Liver (tissue), 9 donors: ENCODE results near the gene GHDC. TPM values are rescaled to one million over a fixed set of nuclear protein-coding genes. Genes with fewer than 3 reads are reported as not detected.

Experiments used
- DNase-seq: peaks from one replicate; pipeline ENCODE4 v3.0.0-alpha.2; 2017; ENCODE audit warnings: low spot score
- H3K27ac ChIP-seq, 2 donors: one replicate each; pipeline ENCODE4 v1.7.0; 2013; ENCODE audit warnings: inconsistent platforms in 2 of 2, low read length in 2 of 2, control low read depth in 1 of 2, low read depth in 1 of 2, mild to moderate bottlenecking in 1 of 2
- H3K27me3 ChIP-seq, 4 donors: one replicate each; pipeline versions ENCODE4 v1.6.1 to v1.7.0; 2013; ENCODE audit warnings: low read length in 3 of 4, inconsistent platforms in 1 of 4, mild to moderate bottlenecking in 1 of 4, moderate library complexity in 1 of 4; ENCODE audit not compliant: control insufficient read depth in 4 of 4, insufficient read depth in 4 of 4
- H3K36me3 ChIP-seq, 4 donors: one replicate each; pipeline versions ENCODE4 v1.6.1 to v1.7.0; 2013; ENCODE audit warnings: low read length in 3 of 4, mild to moderate bottlenecking in 3 of 4, low read depth in 1 of 4, moderate library complexity in 1 of 4; ENCODE audit not compliant: control insufficient read depth in 4 of 4, insufficient read depth in 3 of 4
- H3K4me1 ChIP-seq, 4 donors: one replicate each; pipeline versions ENCODE4 v1.6.1 to v1.7.0; 2013; ENCODE audit warnings: low read length in 3 of 4, mild to moderate bottlenecking in 3 of 4, moderate library complexity in 1 of 4; ENCODE audit not compliant: control insufficient read depth in 4 of 4, insufficient read depth in 4 of 4
- H3K4me3 ChIP-seq, 3 donors: one replicate each; pipeline versions ENCODE4 v1.6.1 to v1.7.0; 2013; ENCODE audit warnings: low read length in 3 of 3, control low read depth in 1 of 3, low read depth in 1 of 3, mild to moderate bottlenecking in 1 of 3
- H3K9ac ChIP-seq, 2 donors: one replicate each; pipeline ENCODE4 v1.7.0; 2013; ENCODE audit warnings: low read length in 2 of 2, mild to moderate bottlenecking in 2 of 2, moderate library complexity in 2 of 2, control low read depth in 1 of 2, low read depth in 1 of 2
- H3K9me3 ChIP-seq, 4 donors: one replicate each; pipeline versions ENCODE4 v1.6.1 to v1.7.0; 2013; ENCODE audit warnings: low read length in 3 of 4; ENCODE audit not compliant: control insufficient read depth in 4 of 4
- EGR1 ChIP-seq, 2 donors: IDR thresholded peaks; 2 replicates each; pipeline ENCODE4 v1.6.1; 2016 to 2018; ENCODE audit warnings: antibody characterized with exemption in 2 of 2, low read depth in 2 of 2
- FOXA1 ChIP-seq: IDR thresholded peaks from 2 replicates; pipeline ENCODE4 v1.6.1; 2016; ENCODE audit warnings: antibody characterized with exemption
- FOXA2 ChIP-seq: IDR thresholded peaks from 2 replicates; pipeline ENCODE4 v1.6.1; 2016; ENCODE audit warnings: antibody characterized with exemption
- GABPA ChIP-seq, 2 donors: IDR thresholded peaks in 1 of 2; conservative IDR thresholded peaks in 1 of 2; 2 replicates each; pipeline ENCODE4 v1.6.1; 2016; ENCODE audit warnings: antibody characterized with exemption in 2 of 2, mild to moderate bottlenecking in 1 of 2, moderate library complexity in 1 of 2
- HNF4A ChIP-seq, 2 donors: conservative IDR thresholded peaks; 2 replicates each; pipeline ENCODE4 v1.6.1; 2016; ENCODE audit warnings: antibody characterized with exemption in 2 of 2, mild to moderate bottlenecking in 2 of 2
- HNF4G ChIP-seq: IDR thresholded peaks from 2 replicates; pipeline ENCODE4 v1.6.1; 2016; ENCODE audit warnings: antibody characterized with exemption
- JUND ChIP-seq, 2 donors: IDR thresholded peaks; 2 replicates each; pipeline ENCODE4 v1.6.1; 2016; ENCODE audit warnings: antibody characterized with exemption in 2 of 2
- NR2F2 ChIP-seq: IDR thresholded peaks from 2 replicates; pipeline ENCODE4 v1.6.1; 2016; ENCODE audit warnings: antibody characterized with exemption
- RAD21 ChIP-seq, 2 donors: IDR thresholded peaks; 2 replicates each; pipeline ENCODE4 v1.6.1; 2016; ENCODE audit warnings: antibody characterized with exemption in 2 of 2, mild to moderate bottlenecking in 2 of 2
- RXRA ChIP-seq, 2 donors: IDR thresholded peaks; 2 replicates each; pipeline ENCODE4 v1.6.1; 2017 to 2018; ENCODE audit warnings: antibody characterized with exemption in 2 of 2, mild to moderate bottlenecking in 1 of 2
- SP1 ChIP-seq: IDR thresholded peaks from 2 replicates; pipeline ENCODE4 v1.6.1; 2018; ENCODE audit warnings: antibody characterized with exemption, mild to moderate bottlenecking
- TAF1 ChIP-seq: conservative IDR thresholded peaks from 2 replicates; pipeline ENCODE4 v1.6.1; 2016; ENCODE audit warnings: antibody characterized with exemption, mild to moderate bottlenecking
- YY1 ChIP-seq: IDR thresholded peaks from 2 replicates; pipeline ENCODE4 v1.6.1; 2016; ENCODE audit warnings: antibody characterized with exemption, mild to moderate bottlenecking
- WGBS: extraction: QIAGEN DNeasy Blood & Tissue Kit; methylation state at CpG from one replicate; pipeline ENCODE4 v1.1.7; 2013; 5-methylcytosine and 5-hydroxymethylcytosine counted together
- polyA plus RNA-seq, 2 donors: library from polyadenylated mRNA; stranded (reverse) in 1 of 2; unstranded in 1 of 2; fragments of 200-250 nt in 1 of 2; fragments of >200 nt in 1 of 2; fragmentation: Nextera tagmentation in 1 of 2; extraction: Ambion mirVana in 1 of 2; gene quantifications; one replicate each; pipeline versions ENCODE4 v1.2.1 to v1.2.3, GENCODE V29; 2013 to 2015
- total RNA-seq, 2 donors: library from RNA; depleted of rRNA; stranded (reverse); fragments of >200 nt; gene quantifications; one replicate each; pipeline ENCODE4 v1.2.3, GENCODE V29; 2014
- TF ChIP-seq, protein P1 (sequence below): IDR thresholded peaks from 2 replicates; pipeline ENCODE4 v1.6.1; 2016; ENCODE audit warnings: antibody characterized with exemption, mild to moderate bottlenecking
- TF ChIP-seq, protein P2 (sequence below): IDR thresholded peaks from 2 replicates; pipeline ENCODE4 v1.6.1; 2016; ENCODE audit warnings: antibody characterized with exemption
- TF ChIP-seq, protein P3 (sequence below): fragments of 150-350 bp; IDR thresholded peaks from 2 replicates; pipeline ENCODE4 v1.5.1; 2017; ENCODE audit warnings: improper control_type of control experiment, low read depth, low read length; ENCODE audit not compliant: missing input control
- TF ChIP-seq, protein P4 (sequence below): IDR thresholded peaks from 2 replicates; pipeline ENCODE4 v1.6.1; 2016; ENCODE audit warnings: antibody characterized with exemption
- TF ChIP-seq, protein P5 (sequence below): IDR thresholded peaks from 2 replicates; pipeline ENCODE4 v1.6.1; 2016; ENCODE audit warnings: antibody characterized with exemption
- donor health status: healthy.
- donor health status: healthy.
- donor health status: healthy.
- donor health status: healthy.
- donor health status: healthy.

Gene GHDC, protein sequence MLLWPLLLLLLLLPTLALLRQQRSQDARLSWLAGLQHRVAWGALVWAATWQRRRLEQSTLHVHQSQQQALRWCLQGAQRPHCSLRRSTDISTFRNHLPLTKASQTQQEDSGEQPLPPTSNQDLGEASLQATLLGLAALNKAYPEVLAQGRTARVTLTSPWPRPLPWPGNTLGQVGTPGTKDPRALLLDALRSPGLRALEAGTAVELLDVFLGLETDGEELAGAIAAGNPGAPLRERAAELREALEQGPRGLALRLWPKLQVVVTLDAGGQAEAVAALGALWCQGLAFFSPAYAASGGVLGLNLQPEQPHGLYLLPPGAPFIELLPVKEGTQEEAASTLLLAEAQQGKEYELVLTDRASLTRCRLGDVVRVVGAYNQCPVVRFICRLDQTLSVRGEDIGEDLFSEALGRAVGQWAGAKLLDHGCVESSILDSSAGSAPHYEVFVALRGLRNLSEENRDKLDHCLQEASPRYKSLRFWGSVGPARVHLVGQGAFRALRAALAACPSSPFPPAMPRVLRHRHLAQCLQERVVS
- 10 to 100 TPM; 10.0 to 17.6 TPM for total RNA-seq
- 10 to 100 TPM; 10.5 to 14.2 TPM for polyA plus RNA-seq

DNA sequence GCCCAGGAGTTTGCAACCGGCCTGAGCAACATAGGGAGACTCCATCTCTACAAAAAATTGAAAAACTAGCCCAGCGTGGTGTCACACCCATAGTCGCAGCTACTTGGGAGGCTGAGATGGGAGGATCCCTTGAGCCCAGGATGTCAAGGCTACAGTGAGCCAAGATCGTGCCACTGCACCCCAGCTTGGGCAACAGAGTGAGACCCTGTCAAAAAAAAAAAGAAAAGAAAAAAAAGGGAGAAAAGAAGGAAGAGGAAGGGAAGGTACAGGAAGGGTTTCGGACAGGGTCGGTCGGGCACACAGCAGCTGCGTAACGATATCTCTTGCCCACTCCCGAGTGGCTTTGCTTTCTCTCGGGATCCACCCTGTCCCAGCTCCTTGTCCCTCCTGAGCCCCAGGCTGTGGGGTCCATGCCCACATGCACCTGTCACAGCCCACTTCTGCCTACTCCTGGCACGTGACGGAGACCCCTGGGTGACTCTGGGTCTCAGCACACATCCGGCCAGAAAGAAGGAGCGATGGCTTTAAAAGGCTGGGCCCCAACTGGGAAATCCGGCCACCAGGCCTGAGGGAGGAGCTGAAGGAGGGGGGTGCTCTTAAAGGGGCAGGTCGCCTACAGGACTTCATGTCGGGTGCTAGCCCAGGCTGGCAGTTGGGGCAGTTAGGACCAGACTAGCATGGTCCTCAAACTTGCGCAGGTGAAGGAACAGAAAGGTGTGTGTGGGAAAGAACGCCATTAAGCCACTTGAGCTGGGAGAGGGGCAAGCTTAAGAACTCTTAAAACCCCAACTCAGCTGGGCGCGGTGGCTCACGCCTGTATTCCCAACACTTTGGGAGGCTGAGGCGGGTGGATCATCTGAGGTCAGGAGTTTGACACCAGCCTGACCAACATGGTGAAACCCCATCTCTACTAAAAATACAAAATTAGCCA is at the start of gene GHDC:
GHDC (minus strand) TSS at position 526 of the 931 bp plus-strand sequence. CDS start 913 bp downstream, outside the sequence.
- H3K36me3 ChIP-seq, result no peaks in the 10 kb centered on the region
- peak in 1 of 2 donors; percentile 89 for TF ChIP-seq GABPA (IDR thresholded peaks at IDR 0.05 in 1 of 2, conservative IDR thresholded peaks at IDR 0.05 in 1 of 2)
- no peak for TF ChIP-seq HNF4A (conservative IDR thresholded peaks at IDR 0.05)
- peak; percentile 23 to 57 for TF ChIP-seq RAD21 (IDR thresholded peaks at IDR 0.05)
- TF ChIP-seq RXRA (IDR thresholded peaks at IDR 0.05), result peak; percentile 34 to 43
- TF ChIP-seq, protein P1, sequence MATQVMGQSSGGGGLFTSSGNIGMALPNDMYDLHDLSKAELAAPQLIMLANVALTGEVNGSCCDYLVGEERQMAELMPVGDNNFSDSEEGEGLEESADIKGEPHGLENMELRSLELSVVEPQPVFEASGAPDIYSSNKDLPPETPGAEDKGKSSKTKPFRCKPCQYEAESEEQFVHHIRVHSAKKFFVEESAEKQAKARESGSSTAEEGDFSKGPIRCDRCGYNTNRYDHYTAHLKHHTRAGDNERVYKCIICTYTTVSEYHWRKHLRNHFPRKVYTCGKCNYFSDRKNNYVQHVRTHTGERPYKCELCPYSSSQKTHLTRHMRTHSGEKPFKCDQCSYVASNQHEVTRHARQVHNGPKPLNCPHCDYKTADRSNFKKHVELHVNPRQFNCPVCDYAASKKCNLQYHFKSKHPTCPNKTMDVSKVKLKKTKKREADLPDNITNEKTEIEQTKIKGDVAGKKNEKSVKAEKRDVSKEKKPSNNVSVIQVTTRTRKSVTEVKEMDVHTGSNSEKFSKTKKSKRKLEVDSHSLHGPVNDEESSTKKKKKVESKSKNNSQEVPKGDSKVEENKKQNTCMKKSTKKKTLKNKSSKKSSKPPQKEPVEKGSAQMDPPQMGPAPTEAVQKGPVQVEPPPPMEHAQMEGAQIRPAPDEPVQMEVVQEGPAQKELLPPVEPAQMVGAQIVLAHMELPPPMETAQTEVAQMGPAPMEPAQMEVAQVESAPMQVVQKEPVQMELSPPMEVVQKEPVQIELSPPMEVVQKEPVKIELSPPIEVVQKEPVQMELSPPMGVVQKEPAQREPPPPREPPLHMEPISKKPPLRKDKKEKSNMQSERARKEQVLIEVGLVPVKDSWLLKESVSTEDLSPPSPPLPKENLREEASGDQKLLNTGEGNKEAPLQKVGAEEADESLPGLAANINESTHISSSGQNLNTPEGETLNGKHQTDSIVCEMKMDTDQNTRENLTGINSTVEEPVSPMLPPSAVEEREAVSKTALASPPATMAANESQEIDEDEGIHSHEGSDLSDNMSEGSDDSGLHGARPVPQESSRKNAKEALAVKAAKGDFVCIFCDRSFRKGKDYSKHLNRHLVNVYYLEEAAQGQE, result no peak
- TF ChIP-seq, protein P2, sequence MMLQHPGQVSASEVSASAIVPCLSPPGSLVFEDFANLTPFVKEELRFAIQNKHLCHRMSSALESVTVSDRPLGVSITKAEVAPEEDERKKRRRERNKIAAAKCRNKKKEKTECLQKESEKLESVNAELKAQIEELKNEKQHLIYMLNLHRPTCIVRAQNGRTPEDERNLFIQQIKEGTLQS, result no peak
- peak; percentile 84 for TF ChIP-seq SP1
- TF ChIP-seq HNF4G, result no peak
- peak; percentile 63 for TF ChIP-seq NR2F2
- TF ChIP-seq, protein P3, sequence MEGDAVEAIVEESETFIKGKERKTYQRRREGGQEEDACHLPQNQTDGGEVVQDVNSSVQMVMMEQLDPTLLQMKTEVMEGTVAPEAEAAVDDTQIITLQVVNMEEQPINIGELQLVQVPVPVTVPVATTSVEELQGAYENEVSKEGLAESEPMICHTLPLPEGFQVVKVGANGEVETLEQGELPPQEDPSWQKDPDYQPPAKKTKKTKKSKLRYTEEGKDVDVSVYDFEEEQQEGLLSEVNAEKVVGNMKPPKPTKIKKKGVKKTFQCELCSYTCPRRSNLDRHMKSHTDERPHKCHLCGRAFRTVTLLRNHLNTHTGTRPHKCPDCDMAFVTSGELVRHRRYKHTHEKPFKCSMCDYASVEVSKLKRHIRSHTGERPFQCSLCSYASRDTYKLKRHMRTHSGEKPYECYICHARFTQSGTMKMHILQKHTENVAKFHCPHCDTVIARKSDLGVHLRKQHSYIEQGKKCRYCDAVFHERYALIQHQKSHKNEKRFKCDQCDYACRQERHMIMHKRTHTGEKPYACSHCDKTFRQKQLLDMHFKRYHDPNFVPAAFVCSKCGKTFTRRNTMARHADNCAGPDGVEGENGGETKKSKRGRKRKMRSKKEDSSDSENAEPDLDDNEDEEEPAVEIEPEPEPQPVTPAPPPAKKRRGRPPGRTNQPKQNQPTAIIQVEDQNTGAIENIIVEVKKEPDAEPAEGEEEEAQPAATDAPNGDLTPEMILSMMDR, result no peak
- no peak for TF ChIP-seq FOXA1
- TF ChIP-seq TAF1, result no peak
- TF ChIP-seq, protein P4, sequence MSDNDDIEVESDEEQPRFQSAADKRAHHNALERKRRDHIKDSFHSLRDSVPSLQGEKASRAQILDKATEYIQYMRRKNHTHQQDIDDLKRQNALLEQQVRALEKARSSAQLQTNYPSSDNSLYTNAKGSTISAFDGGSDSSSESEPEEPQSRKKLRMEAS, result peak; percentile 100
- no peak for TF ChIP-seq JUND (IDR thresholded peaks at IDR 0.05)
- peak; percentile 21 for TF ChIP-seq YY1
- TF ChIP-seq FOXA2, result no peak
- TF ChIP-seq, protein P5, sequence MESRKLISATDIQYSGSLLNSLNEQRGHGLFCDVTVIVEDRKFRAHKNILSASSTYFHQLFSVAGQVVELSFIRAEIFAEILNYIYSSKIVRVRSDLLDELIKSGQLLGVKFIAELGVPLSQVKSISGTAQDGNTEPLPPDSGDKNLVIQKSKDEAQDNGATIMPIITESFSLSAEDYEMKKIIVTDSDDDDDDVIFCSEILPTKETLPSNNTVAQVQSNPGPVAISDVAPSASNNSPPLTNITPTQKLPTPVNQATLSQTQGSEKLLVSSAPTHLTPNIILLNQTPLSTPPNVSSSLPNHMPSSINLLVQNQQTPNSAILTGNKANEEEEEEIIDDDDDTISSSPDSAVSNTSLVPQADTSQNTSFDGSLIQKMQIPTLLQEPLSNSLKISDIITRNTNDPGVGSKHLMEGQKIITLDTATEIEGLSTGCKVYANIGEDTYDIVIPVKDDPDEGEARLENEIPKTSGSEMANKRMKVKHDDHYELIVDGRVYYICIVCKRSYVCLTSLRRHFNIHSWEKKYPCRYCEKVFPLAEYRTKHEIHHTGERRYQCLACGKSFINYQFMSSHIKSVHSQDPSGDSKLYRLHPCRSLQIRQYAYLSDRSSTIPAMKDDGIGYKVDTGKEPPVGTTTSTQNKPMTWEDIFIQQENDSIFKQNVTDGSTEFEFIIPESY, result no peak
- TF ChIP-seq EGR1 (IDR thresholded peaks at IDR 0.05; ENCODE audit: low read depth in 2 of 2), result peak in 1 of 2 donors; percentile 73
- no peaks in the 10 kb centered on the region for H3K27me3 ChIP-seq
- DNase-seq, result peak; percentile 86
- H3K9ac ChIP-seq, result peak within 1 kb of the TSS; percentile 15 to 78
- H3K27ac ChIP-seq, result peak within 1 kb of the TSS; percentile 67 to 70
- H3K4me1 ChIP-seq, result peaks cover 4 to 12% (median 6%) of the 10 kb centered on the region in 4 donors
- H3K4me3 ChIP-seq, result peak within 1 kb of the TSS; percentile 59 to 91 (median 88)
- no peaks in the 10 kb centered on the region for H3K9me3 ChIP-seq
- 27% methylated on average over 24 of the region's 24 CpGs for WGBS
